Eye (tissue), 1 donor: Measurements from ENCODE around the gene RIT2.
"Not testable (repeated sequence)": the region's sequence is repeated elsewhere in the genome, so short reads cannot be mapped to it uniquely, and the experiment has no call there.

Experiments used
- DNase-seq: peaks from one replicate; pipeline ENCODE4 v3.0.0-alpha.2; 2015

The RIT2 gene

GRCh38 chr18:42745931-42746330 is 369.6 kb downstream of the RIT2 start:
- no peak for DNase-seq

DNA sequence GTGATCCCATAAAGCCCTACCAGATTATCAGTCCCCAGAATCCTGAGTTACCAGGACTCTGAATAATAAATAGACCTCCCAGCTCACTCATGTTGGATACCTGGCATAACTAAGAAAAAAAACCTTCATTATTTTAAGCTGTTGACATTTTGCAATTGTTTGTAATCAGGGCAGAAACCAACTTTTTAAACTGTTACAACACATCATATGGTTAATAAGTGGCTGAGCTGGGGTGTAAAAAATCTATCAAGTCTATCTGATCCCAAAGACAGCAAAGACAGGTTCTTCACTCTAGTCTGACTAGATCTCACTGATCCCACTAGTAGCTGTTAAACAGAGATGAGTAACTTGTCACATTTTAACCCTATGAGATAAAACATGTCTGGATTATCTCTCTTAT is 370.3 kb downstream of the RIT2 start:
- DNase-seq, result no peak

DNA sequence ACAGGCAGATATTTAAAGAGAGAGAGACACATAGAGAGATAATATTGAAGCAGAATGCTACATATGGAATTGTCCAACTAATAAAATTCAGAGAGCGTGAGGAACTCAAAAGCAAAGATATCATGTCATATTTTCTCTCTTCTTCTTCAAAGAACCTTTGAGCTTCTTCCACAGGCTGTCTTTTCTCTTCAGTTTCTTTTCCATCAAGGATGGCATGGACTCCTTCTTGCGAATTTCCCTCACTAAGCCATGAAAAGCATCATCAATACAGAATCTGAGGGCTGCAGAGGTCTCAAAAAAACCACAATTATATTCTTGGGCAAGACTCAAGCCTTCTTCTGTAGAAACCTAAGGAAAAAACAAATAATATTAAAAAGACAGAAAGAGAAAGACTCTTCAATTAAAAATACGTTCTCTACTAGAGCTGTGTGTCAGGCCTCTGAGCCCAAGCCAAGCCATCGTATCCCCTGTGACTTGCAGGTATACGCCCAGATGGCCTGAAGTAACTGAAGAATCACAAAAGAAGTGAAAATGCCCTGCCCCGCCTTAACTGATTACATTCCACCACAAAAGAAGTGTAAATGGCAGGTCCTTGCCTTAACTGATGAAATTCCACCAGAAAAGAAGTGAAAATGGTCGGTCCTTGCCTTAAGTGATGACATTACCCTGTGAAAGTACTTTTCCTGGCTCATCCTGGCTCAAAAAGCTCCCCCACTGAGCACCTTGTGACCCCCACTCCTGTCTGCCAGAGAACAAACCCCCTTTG is 371.9 kb downstream of the RIT2 start:
- no peak for DNase-seq

- no peak for DNase-seq
Measured at GRCh38 chr18:42742969-42743368, 372.5 kb downstream of the RIT2 start.

GRCh38 chr18:42742474-42742873 is 373.0 kb downstream of the RIT2 start:
- no peak for DNase-seq

DNA sequence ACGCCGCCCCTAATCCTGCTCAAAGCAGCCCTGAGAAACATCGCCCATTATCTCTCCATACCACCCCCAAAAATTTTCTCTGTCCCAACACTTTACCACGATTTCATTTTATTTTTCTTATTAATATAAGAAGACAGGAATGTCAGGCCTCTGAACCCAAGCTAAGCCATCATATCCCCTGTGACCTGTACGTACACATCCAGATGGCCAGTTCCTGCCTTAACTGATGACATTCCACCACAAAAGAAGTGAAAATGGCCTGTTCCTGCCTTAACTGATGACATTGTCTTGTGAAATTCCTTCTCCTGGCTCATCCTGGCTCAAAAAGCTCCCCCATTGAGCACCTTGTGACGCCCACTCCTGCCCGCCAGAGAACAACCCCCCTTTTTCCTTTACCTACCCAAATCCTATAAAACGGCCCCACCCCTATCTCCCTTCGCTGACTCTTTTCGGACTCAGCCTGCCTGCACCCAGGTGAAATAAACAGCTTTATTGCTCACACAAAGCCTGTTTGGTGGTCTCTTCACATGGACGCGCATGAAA is 373.6 kb downstream of the RIT2 start:
- DNase-seq, result not testable (repeated sequence)

- not testable (repeated sequence) for DNase-seq
Measured at GRCh38 chr18:42741299-42741698, 374.2 kb downstream of the RIT2 start.

- no peak for DNase-seq
Measured at GRCh38 chr18:42736074-42736473, 379.4 kb downstream of the RIT2 start.

GRCh38 chr18:42734520-42734919 is 381.0 kb downstream of the RIT2 start:
- DNase-seq, result no peak

GRCh38 chr18:42730272-42730671 is 385.2 kb downstream of the RIT2 start:
- DNase-seq, result no peak

DNA sequence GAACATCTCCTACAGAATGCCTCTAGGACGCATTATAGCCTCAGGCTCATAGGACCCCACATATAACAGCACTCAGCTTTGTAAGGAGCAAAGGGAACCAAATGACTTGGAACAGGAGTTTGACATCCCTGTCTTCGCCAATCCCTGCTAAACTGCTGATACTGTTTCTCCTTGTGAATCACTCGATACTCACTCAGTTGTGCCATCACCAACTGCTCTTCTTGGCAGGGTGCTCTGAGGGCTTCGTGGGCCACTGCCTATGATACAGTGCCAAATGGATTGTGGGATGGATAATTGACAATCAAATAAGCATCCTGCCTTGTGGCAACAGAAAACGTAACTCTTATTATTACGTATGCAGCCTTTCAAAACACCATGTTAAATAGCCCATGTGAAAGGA is 396.3 kb downstream of the RIT2 start:
- DNase-seq, result no peak

- DNase-seq, result no peak
Measured at GRCh38 chr18:42712065-42712464, 403.4 kb downstream of the RIT2 start.

- no peak for DNase-seq
Measured at GRCh38 chr18:42707080-42707479, 408.4 kb downstream of the RIT2 start.

DNA sequence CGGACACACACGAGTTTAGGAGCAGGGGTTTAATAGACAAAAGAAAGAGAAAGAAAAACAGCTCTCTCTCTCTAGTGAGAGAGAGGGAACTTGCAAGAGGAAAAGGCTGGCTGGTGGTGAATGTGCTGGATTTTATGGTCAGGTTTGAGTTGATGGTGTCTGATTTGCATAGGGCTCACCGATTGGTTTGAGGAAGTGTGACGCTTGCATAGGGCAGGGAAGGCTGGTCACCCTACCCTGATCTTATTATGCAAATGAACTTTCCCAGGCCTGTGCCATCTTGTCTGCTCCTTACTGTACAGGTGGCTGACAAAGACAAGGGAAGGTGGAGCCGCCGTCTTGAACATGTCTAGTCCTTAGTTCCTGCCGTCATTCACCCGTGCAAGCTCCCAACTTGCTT is 408.9 kb downstream of the RIT2 start:
- peak; percentile 47 for DNase-seq

DNA sequence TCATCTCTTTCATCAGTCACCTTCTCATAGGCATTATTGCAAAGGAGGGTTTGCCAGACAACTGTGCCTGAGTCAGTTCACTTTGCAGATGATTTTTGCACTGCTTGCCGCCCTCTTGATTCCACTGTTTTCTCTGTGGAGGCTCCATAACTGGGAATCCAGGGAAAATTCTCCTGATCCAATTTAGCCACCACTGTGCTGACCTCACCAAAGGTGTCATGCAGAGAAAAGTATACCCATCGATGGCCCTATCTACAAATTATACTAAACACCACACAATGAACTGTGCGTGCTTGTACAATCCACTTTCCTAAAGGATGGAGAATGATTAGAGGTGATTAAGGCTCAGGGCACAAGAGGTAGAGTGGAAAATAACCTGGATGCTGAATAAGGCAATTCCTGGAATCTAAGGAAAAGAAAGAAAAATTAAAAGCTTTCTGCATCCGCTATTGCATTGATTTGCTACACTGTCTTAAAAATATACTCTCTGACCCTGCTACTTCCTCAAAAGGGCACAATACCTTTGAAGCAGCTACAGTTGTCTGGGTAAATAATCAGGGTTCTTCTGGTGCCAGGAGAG is 409.4 kb downstream of the RIT2 start:
- no peak for DNase-seq
